Ammon's horn (tissue), 1 donor: ENCODE results near the gene GRK7.
"Not testable (repeated sequence)": the region's sequence is repeated elsewhere in the genome, so short reads cannot be mapped to it uniquely, and the experiment has no call there.

Experiments used
- DNase-seq: peaks from one replicate; pipeline ENCODE4 v3.0.0-alpha.2; 2016; ENCODE audit warnings: low spot score

Gene GRK7

GRCh38 chr3:141796081-141796888 is 33.1 kb downstream of the GRK7 start:
- peak; percentile 44 for DNase-seq

DNA sequence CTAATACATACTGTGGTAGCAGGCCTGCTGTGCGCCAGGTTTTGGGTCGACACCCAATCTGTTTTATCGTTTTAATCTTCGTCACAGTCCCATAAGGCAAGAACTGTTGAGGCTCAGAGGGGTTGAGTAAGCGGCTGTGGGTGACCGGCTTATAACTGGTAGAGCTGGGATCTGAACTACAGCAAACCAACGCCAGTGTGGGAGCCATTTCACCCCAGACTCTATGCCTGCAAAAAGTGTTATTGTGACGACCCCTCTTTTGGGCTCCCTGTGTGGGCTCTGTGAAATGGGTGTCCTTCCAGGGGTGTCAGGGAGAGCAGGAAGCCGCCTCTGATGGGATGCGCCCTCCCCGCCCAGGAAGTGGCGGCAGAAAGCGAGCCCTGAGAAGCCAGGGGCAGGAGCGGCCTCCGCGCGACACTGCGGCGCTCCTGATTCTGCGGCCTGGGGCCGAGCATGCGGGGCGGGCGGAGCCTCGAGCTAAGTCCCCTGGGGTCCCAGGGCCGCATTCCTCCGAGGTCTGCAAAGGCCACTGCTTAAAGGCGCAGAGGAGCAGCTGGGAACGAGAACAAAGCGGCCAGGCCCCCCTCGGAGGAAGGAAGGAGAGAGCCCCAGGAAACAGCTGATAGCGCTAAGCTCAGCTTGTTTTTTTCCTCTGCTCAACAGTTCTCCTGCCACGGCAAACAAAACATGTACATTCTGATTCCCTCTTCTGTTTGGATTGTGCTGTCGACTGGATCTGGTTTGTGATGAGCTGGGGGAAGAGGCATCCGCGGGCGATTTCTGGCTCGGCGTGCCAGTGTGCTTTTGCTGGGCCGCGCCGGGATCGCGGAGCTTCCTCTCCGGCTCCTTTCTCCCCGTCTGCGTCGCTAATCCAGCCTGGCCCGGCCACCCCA is 33.9 kb downstream of the GRK7 start:
- peak; percentile 48 for DNase-seq

- DNase-seq = no peak
Observed at GRCh38 chr3:141797819-141798447, 34.7 kb downstream of the GRK7 start.

DNA sequence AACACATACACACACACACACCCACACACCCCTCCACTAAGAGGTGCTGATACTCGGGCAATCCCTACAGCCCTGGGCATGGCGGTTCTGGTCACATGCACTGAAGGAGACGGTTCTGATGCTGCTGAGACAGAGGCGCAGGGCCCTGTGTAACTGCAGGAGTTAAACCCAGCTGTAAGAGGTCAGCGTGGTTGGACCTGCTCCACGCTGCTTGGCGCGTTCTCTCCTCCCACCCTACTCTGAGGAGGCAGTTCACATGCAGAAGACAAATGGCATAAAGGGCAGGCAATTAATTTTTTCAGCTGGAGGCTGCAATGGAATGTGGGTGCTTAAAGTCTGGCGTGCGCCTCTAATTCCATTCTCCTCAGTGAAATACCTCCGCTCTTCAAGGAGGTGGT is 35.2 kb downstream of the GRK7 start:
- no peak for DNase-seq

DNA sequence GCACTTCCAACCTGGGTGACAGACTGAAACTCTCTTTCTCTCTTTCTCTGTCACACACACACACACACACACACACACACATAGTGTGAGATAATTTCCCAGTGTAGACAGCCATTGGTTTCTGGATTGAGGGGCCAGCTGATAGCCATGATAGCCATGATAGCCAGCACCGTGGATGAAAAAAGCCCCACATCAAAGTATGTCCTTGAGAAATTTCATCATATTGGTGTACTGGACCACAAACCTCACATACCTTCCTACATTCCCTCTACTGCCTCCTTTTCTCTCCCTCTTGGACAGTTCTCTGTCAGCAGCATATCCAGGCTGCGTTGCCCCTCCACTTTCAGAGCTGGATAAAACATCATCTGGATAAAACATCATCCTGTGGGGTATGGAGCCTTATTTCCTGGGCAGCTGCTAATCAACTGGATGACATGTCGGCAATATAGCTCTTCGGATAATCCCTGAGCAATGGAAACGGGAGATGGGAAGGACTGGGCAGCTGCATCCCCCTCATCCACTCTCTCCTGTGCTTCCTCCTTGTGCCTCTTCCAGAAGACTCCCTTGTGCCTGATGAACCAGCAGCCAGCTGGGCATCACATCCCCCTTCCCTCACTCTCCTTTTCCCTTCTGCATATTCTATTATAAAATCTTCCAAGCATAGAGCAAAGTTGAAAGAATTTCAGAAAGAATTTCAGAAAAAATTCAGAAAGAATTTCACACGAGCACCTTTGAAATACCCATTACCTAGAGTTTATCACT is 39.3 kb downstream of the GRK7 start:
- no peak for DNase-seq

DNA sequence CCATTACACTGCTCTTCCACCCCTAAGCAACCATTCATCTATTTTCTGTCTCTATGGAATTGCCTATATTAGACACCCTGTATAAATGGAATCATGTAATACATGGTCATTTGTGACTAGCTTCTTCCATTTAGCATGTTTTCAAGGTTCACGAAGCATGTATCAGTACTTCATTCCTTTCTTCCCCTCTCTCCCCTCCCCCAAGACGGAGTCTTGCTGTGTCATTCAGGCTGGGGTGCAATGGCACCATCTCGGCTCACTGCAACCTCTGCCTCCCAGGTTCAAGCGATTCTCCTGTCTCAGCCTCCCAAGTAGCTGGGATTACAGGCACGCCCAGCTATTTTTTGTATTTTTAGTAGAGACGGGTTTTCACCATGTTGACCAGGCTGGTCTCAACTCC is 40.3 kb downstream of the GRK7 start:
- DNase-seq = not testable (repeated sequence)

DNA sequence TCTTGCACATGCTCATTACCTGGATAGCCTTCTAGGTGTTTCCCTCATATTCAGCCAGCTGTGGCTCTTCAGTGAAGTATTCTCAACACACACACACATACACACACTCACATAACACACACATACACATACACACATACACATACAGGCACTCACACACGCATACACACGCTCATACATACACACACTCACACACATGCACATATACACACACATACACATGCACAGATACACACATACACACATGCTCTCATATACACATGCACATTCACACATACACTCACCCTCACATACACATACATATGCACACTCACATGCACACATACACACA is 41.2 kb downstream of the GRK7 start:
- no peak for DNase-seq

- DNase-seq = no peak
Observed at GRCh38 chr3:141804778-141805639, 41.8 kb downstream of the GRK7 start.

- no peak for DNase-seq
Observed at GRCh38 chr3:141807277-141808033, 44.2 kb downstream of the GRK7 start.

DNA sequence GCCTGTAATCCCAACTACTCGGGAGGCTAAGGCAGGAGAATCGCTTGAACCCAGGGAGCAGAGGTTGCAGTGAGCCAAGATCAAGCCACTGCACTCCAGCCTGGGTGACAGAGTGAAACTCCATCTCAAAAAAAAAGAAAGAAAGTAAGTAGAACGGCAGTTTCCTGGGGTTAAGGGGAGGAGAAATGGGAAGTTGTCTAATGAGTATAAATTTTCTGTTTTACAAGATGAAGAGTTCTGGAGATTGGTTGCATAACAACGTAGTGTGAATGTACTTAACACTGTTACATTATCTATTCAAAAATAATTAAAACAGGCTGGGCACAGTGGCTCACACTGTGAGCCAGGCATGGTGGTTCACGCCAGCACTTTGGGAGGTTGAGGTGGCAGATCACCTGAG is 45.4 kb downstream of the GRK7 start:
- no peak for DNase-seq

GRCh38 chr3:141810161-141810560 is 47.0 kb downstream of the GRK7 start:
- DNase-seq = no peak

DNA sequence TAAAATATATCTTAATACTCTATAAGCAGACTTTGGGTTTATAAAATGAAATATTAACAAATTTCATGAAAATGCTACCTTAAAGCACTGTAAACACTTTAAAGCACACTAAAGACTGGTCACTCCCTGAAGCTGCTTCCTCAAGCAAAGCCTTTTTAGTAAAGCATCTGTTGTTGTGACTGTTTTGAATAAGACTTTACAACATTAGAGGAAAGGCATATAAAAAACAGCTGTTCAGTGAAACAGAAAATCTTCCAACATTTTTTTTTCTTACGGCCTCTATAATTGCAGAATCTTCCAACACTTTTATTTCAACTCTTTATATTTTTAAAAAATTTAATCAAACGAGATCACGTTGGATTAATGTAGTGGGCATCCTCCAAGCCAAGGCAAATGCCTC is 48.1 kb downstream of the GRK7 start:
- no peak for DNase-seq

- DNase-seq = no peak
Observed at GRCh38 chr3:141812084-141812483, 48.9 kb downstream of the GRK7 start.

DNA sequence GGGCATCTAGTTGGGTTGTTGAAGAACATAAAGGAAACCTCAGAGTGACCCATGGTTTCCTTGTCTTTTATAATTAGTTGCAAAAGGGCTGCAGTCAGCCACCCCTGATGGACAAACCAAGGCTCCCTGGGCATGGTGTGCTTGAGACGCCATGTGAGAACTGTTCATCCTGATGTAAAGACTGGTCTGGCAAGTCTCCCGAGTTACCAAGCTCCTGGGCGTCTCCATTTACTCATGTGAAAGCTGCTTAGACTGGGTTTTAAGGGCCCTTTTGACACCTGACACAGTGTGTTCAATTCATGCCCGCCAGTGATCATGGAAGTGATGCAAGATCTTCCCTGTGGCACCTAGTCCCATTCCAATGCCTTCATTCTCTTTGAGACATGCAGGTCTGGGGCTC is 49.4 kb downstream of the GRK7 start:
- no peak for DNase-seq
